ENCODE data around the gene PIMREG. TPM values are rescaled to one million over a fixed set of nuclear protein-coding genes. Genes with fewer than 3 reads are reported as not detected.
A peak's percentile ranks its signal among the peaks of the same experiment; 100 is the strongest.

The PIMREG gene
- total RNA-seq, 2 donors from 2014 or later = 6.6 to 7.3 TPM

DNA sequence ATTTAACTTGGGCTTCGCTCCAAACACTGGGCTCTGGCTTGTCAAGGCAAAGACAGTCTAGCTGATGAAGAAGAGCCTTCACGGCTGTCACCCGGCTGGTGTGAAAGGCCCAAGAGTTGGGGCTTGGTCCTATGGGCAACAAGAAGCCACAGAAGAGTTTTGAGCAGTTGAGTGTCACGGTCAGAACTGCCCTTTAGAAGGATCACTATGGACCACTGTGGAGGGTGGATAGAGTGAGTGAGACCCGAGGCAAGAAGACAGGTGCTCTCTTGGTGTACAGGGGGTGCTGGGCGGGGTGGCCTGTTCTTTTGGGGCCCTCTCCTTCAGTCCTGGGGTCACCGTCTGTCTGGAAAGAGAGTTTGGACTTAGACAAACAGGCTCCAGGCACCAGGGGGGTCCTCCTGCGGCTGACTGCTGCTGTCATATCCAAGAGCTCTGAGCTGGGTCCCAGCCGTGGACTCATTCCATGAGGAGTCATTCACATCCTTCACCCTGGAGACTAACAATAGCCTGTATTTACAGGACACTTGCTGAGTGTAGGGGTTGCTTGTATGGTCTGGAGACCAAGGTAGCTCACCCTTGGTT is 2.4 kb downstream of the PIMREG start:
- Mint-ChIP-seq H3K9me3 (no peaks in the 10 kb centered on the region), H3K4me3 (no peak overlapping the region), H3K36me3 (ENCODE audit: insufficient read depth in 2 of 2) (no peaks in the 10 kb centered on the region), H3K27ac (no peak overlapping the region), H3K27me3 (ENCODE audit: low read depth) (peaks cover 16% of the 10 kb centered on the region), H3K4me1 (ENCODE audit: low read depth) (peaks cover 16% of the 10 kb centered on the region)
- ATAC-seq (replicated peaks in 1 of 2) (no peak), DNase-seq (no peak)

DNA sequence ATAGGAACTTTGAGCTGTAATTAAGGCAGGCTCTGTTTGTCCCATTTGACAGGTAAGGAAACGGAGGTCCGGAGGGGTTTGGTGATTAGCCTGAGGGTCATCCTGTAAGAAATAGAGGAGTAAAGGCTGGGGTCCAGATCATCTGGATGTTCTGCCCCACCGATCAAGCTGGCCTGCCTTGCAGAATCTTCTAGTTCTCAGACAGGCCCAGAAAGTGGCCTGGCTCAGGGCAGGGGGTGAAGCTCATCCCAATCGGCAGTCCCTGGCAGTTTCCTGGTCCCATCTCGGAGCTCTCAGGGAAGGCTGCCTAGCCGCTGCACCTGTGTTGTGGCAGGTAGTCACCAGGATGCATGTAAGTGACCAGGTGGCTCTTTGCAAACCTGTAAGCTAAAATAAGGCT is 4.2 kb downstream of the PIMREG start:
- Mint-ChIP-seq H3K4me1 (ENCODE audit: low read depth) (peaks cover 11% of the 10 kb centered on the region), H3K9me3 (no peaks in the 10 kb centered on the region), H3K27ac (no peak overlapping the region), H3K27me3 (ENCODE audit: low read depth) (peaks cover 12% of the 10 kb centered on the region), H3K4me3 (no peak overlapping the region), H3K36me3 (ENCODE audit: insufficient read depth in 2 of 2) (no peaks in the 10 kb centered on the region)
- no peak for DNase-seq
- ATAC-seq (replicated peaks in 1 of 2) = no peak

GRCh38 chr17:6449307-6449706 is 5.1 kb downstream of the PIMREG start:
- no peaks in the 10 kb centered on the region for H3K36me3 Mint-ChIP-seq (ENCODE audit: insufficient read depth in 2 of 2)
- no peak overlapping the region for H3K27ac Mint-ChIP-seq
- DNase-seq (no peak), ATAC-seq (replicated peaks in 1 of 2) (no peak)
- no peaks in the 10 kb centered on the region for H3K9me3 Mint-ChIP-seq
- H3K4me3 Mint-ChIP-seq = no peak overlapping the region
- H3K4me1 Mint-ChIP-seq (ENCODE audit: low read depth) = peaks cover 4% of the 10 kb centered on the region
- peaks cover 9% of the 10 kb centered on the region for H3K27me3 Mint-ChIP-seq (ENCODE audit: low read depth)

GRCh38 chr17:6450926-6451832 is 6.9 kb downstream of the PIMREG start:
- no peak overlapping the region for H3K4me3 Mint-ChIP-seq
- H3K27me3 Mint-ChIP-seq (ENCODE audit: low read depth) = no peaks in the 10 kb centered on the region
- DNase-seq = no peak
- no peaks in the 10 kb centered on the region for H3K36me3 Mint-ChIP-seq (ENCODE audit: insufficient read depth in 2 of 2)
- no peak overlapping the region for H3K27ac Mint-ChIP-seq
- no peak for ATAC-seq (replicated peaks in 1 of 2)
- no peaks in the 10 kb centered on the region for H3K4me1 Mint-ChIP-seq (ENCODE audit: low read depth)
- H3K9me3 Mint-ChIP-seq = no peaks in the 10 kb centered on the region

GRCh38 chr17:6452471-6453266 is 8.4 kb downstream of the PIMREG start:
- no peaks in the 10 kb centered on the region for H3K36me3 Mint-ChIP-seq (ENCODE audit: insufficient read depth in 2 of 2)
- H3K27ac Mint-ChIP-seq = no peak overlapping the region
- H3K27me3 Mint-ChIP-seq (ENCODE audit: low read depth) = no peaks in the 10 kb centered on the region

DNA sequence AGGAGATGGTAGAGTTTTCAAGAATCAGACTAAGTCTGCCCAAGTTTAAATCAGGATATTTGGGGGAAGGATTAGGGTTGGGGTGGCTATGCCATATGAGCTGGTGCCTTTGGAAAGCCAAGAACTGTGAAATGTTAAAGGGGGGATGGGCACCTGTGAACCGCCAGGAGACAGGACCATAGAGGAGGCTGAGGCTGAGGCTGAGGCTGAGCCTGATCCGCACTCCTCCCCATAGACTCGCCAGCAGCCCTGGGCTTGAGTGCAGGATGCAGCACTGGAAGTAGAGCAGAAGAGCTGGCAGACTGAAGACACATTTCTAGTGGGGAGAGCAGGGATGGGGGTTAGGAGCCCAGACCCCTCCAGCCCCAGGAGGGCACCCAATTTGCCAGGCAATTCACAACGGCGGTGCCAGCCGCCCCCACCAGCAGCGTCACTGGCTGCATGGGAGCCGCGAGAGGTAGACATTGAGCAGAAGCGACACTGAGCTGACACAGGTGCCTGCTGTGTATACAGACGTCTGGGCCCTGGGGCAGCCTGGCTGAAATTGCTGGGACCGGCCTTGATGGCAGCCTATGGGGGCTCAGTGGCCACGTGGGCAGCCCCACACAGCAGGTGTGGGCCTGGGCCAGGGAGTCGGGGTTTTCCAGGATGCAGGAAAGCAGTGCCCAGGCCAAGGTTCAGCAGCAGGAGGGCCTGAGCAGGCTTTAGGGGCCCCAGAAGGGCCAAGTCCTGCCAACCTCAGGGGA is 9.2 kb downstream of the PIMREG start:
- Mint-ChIP-seq H3K9me3 (no peaks in the 10 kb centered on the region), H3K27me3 (ENCODE audit: low read depth) (no peaks in the 10 kb centered on the region), H3K4me1 (ENCODE audit: low read depth) (peaks cover 8% of the 10 kb centered on the region), H3K27ac (no peak overlapping the region), H3K4me3 (no peak overlapping the region), H3K36me3 (ENCODE audit: insufficient read depth in 2 of 2) (no peaks in the 10 kb centered on the region)
- ATAC-seq (replicated peaks in 1 of 2) (no peak), DNase-seq (no peak)

More at GRCh38 chr17:6452471-6453266, 8.4 kb downstream of the PIMREG start:
- Mint-ChIP-seq H3K4me3 (no peak overlapping the region), H3K4me1 (ENCODE audit: low read depth) (peaks cover 8% of the 10 kb centered on the region), H3K9me3 (no peaks in the 10 kb centered on the region)
- no peak for ATAC-seq (replicated peaks in 1 of 2)
- DNase-seq = no peak

GRCh38 chr17:6454495-6455320 is 10.5 kb downstream of the PIMREG start:
- H3K27me3 Mint-ChIP-seq (ENCODE audit: low read depth) = no peaks in the 10 kb centered on the region
- H3K9me3 Mint-ChIP-seq = no peaks in the 10 kb centered on the region
- H3K4me1 Mint-ChIP-seq (ENCODE audit: low read depth) = peaks cover 8% of the 10 kb centered on the region
- H3K27ac Mint-ChIP-seq = no peak overlapping the region
- H3K4me3 Mint-ChIP-seq = peak overlapping the region in 1 of 2 donors; percentile 29
- DNase-seq (no peak), ATAC-seq (replicated peaks in 1 of 2) (peak in 1 of 2 donors; percentile 8)
- H3K36me3 Mint-ChIP-seq (ENCODE audit: insufficient read depth in 2 of 2) = no peaks in the 10 kb centered on the region

GRCh38 chr17:6455321-6455705 is 11.1 kb downstream of the PIMREG start:
- Mint-ChIP-seq H3K4me1 (ENCODE audit: low read depth) (peaks cover 8% of the 10 kb centered on the region), H3K9me3 (no peaks in the 10 kb centered on the region), H3K36me3 (ENCODE audit: insufficient read depth in 2 of 2) (no peaks in the 10 kb centered on the region), H3K4me3 (peak overlapping the region in 1 of 2 donors; percentile 57), H3K27ac (no peak overlapping the region), H3K27me3 (ENCODE audit: low read depth) (no peaks in the 10 kb centered on the region)
- peak; percentile 38 to 42 for DNase-seq
- peak; percentile 82 to 83 for ATAC-seq (replicated peaks in 1 of 2)

DNA sequence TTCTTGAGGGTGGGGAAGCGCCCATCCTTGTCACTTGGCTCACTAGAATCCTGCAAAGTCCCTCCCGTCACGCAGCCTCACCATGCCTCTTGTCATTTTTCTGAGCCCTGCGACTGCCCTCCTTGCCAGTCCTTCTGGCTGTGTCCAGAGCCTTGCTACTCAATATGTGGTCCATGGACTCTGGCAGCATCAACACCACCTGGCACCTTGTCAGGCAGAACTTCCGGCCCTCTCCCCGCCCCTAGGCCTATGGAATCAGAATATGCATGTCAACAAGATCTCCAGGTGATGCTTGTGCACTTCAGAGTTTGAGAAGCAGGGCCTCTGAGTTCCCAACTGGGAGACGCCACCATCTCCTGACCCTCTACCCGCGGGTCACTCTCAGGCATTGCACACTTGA is 12.1 kb downstream of the PIMREG start:
- Mint-ChIP-seq H3K9me3 (no peaks in the 10 kb centered on the region), H3K27me3 (ENCODE audit: low read depth) (no peaks in the 10 kb centered on the region), H3K4me1 (ENCODE audit: low read depth) (peaks cover 11% of the 10 kb centered on the region), H3K27ac (no peak overlapping the region), H3K36me3 (ENCODE audit: insufficient read depth in 2 of 2) (no peaks in the 10 kb centered on the region), H3K4me3 (peak overlapping the region in 1 of 2 donors; percentile 19)
- DNase-seq (no peak), ATAC-seq (replicated peaks in 1 of 2) (no peak)

- H3K9me3 Mint-ChIP-seq = no peaks in the 10 kb centered on the region
- H3K27me3 Mint-ChIP-seq (ENCODE audit: low read depth) = no peaks in the 10 kb centered on the region
- H3K4me3 Mint-ChIP-seq = no peak overlapping the region
- H3K36me3 Mint-ChIP-seq (ENCODE audit: insufficient read depth in 2 of 2) = no peaks in the 10 kb centered on the region
- H3K4me1 Mint-ChIP-seq (ENCODE audit: low read depth) = peaks cover 19% of the 10 kb centered on the region
- DNase-seq = no peak
- no peak for ATAC-seq (replicated peaks in 1 of 2)
- H3K27ac Mint-ChIP-seq = no peak overlapping the region
Observed at GRCh38 chr17:6456914-6457687, 12.8 kb downstream of the PIMREG start.

DNA sequence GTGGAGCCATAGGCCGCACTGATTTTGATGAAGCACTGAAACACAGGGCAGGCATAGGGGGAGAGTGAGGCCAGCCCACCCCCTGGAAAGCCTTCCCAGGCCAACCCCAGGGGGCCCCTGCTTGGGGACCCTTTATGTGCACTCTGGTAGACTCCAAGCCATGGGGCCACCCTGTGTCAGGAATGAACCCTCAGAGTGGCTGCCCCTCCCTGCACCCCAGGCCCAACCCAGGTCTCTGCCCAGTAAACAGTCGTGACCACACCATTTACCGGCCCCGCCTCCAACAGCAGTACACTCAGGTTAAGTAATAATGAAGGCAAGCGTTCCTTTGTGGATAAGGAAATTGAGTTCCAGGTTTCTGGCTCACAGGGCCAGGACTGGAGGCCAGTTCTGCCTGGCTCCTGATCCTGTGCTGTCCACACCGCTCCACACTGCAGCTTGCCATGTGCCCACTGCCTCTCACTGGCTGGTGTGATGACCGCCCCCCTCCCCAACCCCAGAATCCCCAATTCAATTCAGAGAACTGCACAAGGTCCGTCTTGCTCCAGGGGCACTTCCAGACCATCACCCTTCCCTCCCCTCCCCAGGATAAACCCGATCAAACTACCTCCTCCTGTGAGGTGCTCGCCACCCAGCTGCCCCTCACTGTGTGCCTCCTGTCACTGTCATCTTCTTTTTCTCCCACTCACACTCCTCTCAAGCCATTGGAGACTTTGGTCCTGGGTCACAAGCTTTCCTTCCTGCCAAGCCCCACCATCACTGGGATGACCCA is 13.6 kb downstream of the PIMREG start:
- Mint-ChIP-seq H3K27me3 (ENCODE audit: low read depth) (no peaks in the 10 kb centered on the region), H3K4me1 (ENCODE audit: low read depth) (peaks cover 25% of the 10 kb centered on the region), H3K4me3 (no peak overlapping the region), H3K36me3 (ENCODE audit: insufficient read depth in 2 of 2) (no peaks in the 10 kb centered on the region), H3K27ac (no peak overlapping the region), H3K9me3 (no peaks in the 10 kb centered on the region)
- DNase-seq (no peak), ATAC-seq (replicated peaks in 1 of 2) (no peak)
